ENCODE data around the gene JDP2. TPM values are rescaled to one million over a fixed set of nuclear protein-coding genes. Genes with fewer than 3 reads are reported as not detected.

JDP2 gene
- total and polyA plus RNA-seq, 9 donors, result 45.0 to 63.2 (median 56.7) TPM

- 73% methylated on average over 7 of the region's 8 CpGs for WGBS (ENCODE audit: insufficient coverage)
- Histone ChIP-seq H3K36me3 (ENCODE audit: control insufficient read depth, insufficient read depth, low read length) (peaks cover 70% of the 10 kb centered on the region), H3K4me3 (ENCODE audit: low read length) (no peak overlapping the region), H3K4me1 (ENCODE audit: control insufficient read depth, insufficient read depth, low read length) (peaks cover 34% of the 10 kb centered on the region), H3K27ac (ENCODE audit: low read length) (no peak overlapping the region), H3K27me3 (ENCODE audit: control insufficient read depth, insufficient read depth, low read length) (no peaks in the 10 kb centered on the region), H3K9me3 (replicated peaks; ENCODE audit: control insufficient read depth, low read depth, low read length) (no peaks in the 10 kb centered on the region)
- DNase-seq, result no peak
Measured at GRCh38 chr14:75442642-75443041, 14.8 kb downstream of the JDP2 start.

DNA sequence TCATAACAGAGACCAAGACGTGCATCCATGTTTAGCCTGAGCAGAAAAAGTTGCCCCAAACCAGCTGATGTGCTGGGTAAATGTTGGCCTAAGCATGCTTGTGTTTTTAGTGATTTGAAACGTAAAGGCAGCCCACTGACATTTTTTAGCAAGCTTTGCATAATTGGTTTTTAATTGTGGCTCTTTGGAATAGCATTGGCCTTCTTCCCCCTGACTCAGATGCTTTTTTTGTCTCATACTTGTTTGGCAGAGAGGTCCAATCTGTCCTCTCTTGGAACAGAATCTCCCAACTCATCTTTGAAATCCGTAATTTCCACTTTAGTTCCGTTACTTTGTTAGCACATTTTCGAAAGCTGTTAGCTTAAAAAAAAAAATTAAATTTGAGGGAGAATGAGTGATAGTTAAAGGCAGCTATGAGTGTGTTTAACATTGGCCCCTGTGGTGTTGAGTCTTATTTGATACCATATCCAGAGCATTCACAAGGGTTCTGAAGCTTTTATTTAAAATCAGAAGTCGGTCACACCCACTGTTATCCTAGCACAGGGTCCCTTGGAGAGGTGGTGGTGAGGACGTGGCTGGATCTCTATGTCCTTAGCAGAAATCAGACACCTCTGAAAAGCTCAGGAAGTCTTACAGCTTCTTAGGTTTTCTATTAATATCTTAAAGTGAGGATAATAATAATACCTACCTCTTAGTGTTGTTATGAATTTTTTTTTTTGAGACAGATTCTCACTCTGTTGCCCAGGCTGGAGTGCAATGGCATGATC, 15.6 kb downstream of the JDP2 start:
- H3K27ac ChIP-seq (ENCODE audit: low read length), result no peak overlapping the region
- no CpG with 5 or more reads among the region's 7 CpGs for WGBS (ENCODE audit: insufficient coverage)
- peaks cover 65% of the 10 kb centered on the region for H3K36me3 ChIP-seq (ENCODE audit: control insufficient read depth, insufficient read depth, low read length)
- DNase-seq, result peak; percentile 29
- no peaks in the 10 kb centered on the region for H3K27me3 ChIP-seq (ENCODE audit: control insufficient read depth, insufficient read depth, low read length)
- H3K4me1 ChIP-seq (ENCODE audit: control insufficient read depth, insufficient read depth, low read length), result peaks cover 28% of the 10 kb centered on the region
- no peak overlapping the region for H3K4me3 ChIP-seq (ENCODE audit: low read length)
- H3K9me3 ChIP-seq (replicated peaks; ENCODE audit: control insufficient read depth, low read depth, low read length), result no peaks in the 10 kb centered on the region

GRCh38 chr14:75445236-75445635, 17.4 kb downstream of the JDP2 start:
- Histone ChIP-seq H3K27me3 (ENCODE audit: control insufficient read depth, insufficient read depth, low read length) (no peaks in the 10 kb centered on the region), H3K4me3 (ENCODE audit: low read length) (no peak overlapping the region), H3K4me1 (ENCODE audit: control insufficient read depth, insufficient read depth, low read length) (peaks cover 31% of the 10 kb centered on the region), H3K36me3 (ENCODE audit: control insufficient read depth, insufficient read depth, low read length) (peaks cover 55% of the 10 kb centered on the region), H3K27ac (ENCODE audit: low read length) (no peak overlapping the region), H3K9me3 (replicated peaks; ENCODE audit: control insufficient read depth, low read depth, low read length) (no peaks in the 10 kb centered on the region)
- no peak for DNase-seq
- WGBS (ENCODE audit: insufficient coverage), result 97% methylated on average over 3 of the region's 6 CpGs

DNA sequence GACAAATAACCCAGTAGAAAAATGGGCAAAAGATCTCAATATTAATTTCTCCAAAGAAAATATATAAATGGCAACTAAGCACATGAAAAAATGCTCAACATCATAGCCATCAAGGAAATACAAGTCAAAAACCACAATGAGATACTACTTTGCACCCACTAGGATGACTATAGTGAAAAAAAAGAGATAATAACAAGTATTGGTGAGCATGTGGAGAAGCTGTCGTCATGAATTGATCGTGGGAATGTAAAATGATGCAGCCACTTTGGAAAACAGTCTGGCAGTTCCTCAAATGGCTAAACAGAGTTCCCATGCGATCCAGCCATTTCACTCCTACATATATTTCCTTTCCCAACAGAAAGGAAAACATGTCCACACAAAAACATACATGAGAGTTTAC, 18.1 kb downstream of the JDP2 start:
- peaks cover 33% of the 10 kb centered on the region for H3K4me1 ChIP-seq (ENCODE audit: control insufficient read depth, insufficient read depth, low read length)
- H3K36me3 ChIP-seq (ENCODE audit: control insufficient read depth, insufficient read depth, low read length), result peaks cover 52% of the 10 kb centered on the region
- WGBS (ENCODE audit: insufficient coverage), result no CpG with 5 or more reads among the region's 3 CpGs
- no peak for DNase-seq
- no peak overlapping the region for H3K27ac ChIP-seq (ENCODE audit: low read length)
- no peak overlapping the region for H3K4me3 ChIP-seq (ENCODE audit: low read length)
- H3K27me3 ChIP-seq (ENCODE audit: control insufficient read depth, insufficient read depth, low read length), result no peaks in the 10 kb centered on the region
- H3K9me3 ChIP-seq (replicated peaks; ENCODE audit: control insufficient read depth, low read depth, low read length), result no peaks in the 10 kb centered on the region

DNA sequence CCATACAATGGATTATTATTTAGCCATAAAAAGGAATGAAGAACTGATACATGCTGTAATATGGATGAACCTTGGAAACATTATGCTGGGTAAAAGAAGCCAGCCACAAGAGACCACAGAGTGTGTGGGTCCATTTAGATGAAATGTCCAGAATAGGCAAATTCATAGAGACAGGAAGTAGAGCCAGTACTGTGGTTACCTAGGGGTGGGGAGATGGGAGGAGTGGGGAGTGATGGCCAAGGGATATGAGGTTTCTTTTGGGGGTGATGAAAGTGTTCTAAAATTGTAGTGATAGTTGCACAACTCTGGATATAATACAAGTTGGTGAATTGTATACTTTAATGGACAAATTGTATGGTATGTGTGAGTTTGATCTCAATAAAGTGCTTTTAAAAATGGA, 18.6 kb downstream of the JDP2 start:
- Histone ChIP-seq H3K9me3 (replicated peaks; ENCODE audit: control insufficient read depth, low read depth, low read length) (no peaks in the 10 kb centered on the region), H3K27me3 (ENCODE audit: control insufficient read depth, insufficient read depth, low read length) (no peaks in the 10 kb centered on the region), H3K36me3 (ENCODE audit: control insufficient read depth, insufficient read depth, low read length) (peaks cover 53% of the 10 kb centered on the region), H3K4me3 (ENCODE audit: low read length) (no peak overlapping the region), H3K4me1 (ENCODE audit: control insufficient read depth, insufficient read depth, low read length) (peaks cover 33% of the 10 kb centered on the region), H3K27ac (ENCODE audit: low read length) (no peak overlapping the region)
- DNase-seq, result no peak

GRCh38 chr14:75448209-75448608, 20.4 kb downstream of the JDP2 start:
- no peak overlapping the region for H3K27ac ChIP-seq (ENCODE audit: low read length)
- H3K9me3 ChIP-seq (replicated peaks; ENCODE audit: control insufficient read depth, low read depth, low read length), result no peaks in the 10 kb centered on the region
- H3K27me3 ChIP-seq (ENCODE audit: control insufficient read depth, insufficient read depth, low read length), result no peaks in the 10 kb centered on the region
- no peak overlapping the region for H3K4me3 ChIP-seq (ENCODE audit: low read length)
- H3K4me1 ChIP-seq (ENCODE audit: control insufficient read depth, insufficient read depth, low read length), result peaks cover 43% of the 10 kb centered on the region
- WGBS (ENCODE audit: insufficient coverage), result 90% methylated on average over 1 of the region's 1 CpG
- DNase-seq, result no peak
- H3K36me3 ChIP-seq (ENCODE audit: control insufficient read depth, insufficient read depth, low read length), result peaks cover 41% of the 10 kb centered on the region

DNA sequence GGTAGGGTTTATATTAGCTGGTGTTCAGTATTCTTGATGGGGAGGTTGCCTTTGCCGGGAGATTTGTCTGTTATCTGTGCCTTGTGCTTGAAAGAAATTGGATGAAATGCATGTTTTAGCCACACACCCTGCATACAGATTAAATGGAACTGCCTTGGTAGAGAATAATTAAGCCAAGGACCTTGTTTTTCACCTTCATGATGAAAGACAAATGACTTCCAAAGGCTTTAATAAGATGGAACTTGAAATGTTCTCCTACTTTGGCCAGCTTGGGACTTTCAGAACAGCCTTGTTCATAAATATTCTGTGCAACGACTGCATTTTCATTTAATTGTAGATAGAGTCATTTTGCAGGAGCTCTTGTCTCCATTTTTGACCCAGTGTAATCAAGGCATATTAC, 21.2 kb downstream of the JDP2 start:
- Histone ChIP-seq H3K27me3 (ENCODE audit: control insufficient read depth, insufficient read depth, low read length) (no peaks in the 10 kb centered on the region), H3K4me1 (ENCODE audit: control insufficient read depth, insufficient read depth, low read length) (peaks cover 51% of the 10 kb centered on the region), H3K36me3 (ENCODE audit: control insufficient read depth, insufficient read depth, low read length) (peaks cover 39% of the 10 kb centered on the region), H3K27ac (ENCODE audit: low read length) (no peak overlapping the region), H3K9me3 (replicated peaks; ENCODE audit: control insufficient read depth, low read depth, low read length) (no peaks in the 10 kb centered on the region), H3K4me3 (ENCODE audit: low read length) (no peak overlapping the region)
- no peak for DNase-seq
- WGBS (ENCODE audit: insufficient coverage), result no CpG with 5 or more reads among the region's 2 CpGs

- Histone ChIP-seq H3K4me1 (ENCODE audit: control insufficient read depth, insufficient read depth, low read length) (peaks cover 56% of the 10 kb centered on the region), H3K36me3 (ENCODE audit: control insufficient read depth, insufficient read depth, low read length) (peaks cover 39% of the 10 kb centered on the region), H3K27me3 (ENCODE audit: control insufficient read depth, insufficient read depth, low read length) (no peaks in the 10 kb centered on the region), H3K4me3 (ENCODE audit: low read length) (no peak overlapping the region), H3K27ac (ENCODE audit: low read length) (peak overlapping the region; percentile 58), H3K9me3 (replicated peaks; ENCODE audit: control insufficient read depth, low read depth, low read length) (no peaks in the 10 kb centered on the region)
- whole genome bisulfite sequencing (ENCODE audit: insufficient coverage), result 14% methylated on average over 1 of the region's 4 CpGs
- peak; percentile 51 for DNase-seq
Measured at GRCh38 chr14:75449696-75450095, 21.9 kb downstream of the JDP2 start.

DNA sequence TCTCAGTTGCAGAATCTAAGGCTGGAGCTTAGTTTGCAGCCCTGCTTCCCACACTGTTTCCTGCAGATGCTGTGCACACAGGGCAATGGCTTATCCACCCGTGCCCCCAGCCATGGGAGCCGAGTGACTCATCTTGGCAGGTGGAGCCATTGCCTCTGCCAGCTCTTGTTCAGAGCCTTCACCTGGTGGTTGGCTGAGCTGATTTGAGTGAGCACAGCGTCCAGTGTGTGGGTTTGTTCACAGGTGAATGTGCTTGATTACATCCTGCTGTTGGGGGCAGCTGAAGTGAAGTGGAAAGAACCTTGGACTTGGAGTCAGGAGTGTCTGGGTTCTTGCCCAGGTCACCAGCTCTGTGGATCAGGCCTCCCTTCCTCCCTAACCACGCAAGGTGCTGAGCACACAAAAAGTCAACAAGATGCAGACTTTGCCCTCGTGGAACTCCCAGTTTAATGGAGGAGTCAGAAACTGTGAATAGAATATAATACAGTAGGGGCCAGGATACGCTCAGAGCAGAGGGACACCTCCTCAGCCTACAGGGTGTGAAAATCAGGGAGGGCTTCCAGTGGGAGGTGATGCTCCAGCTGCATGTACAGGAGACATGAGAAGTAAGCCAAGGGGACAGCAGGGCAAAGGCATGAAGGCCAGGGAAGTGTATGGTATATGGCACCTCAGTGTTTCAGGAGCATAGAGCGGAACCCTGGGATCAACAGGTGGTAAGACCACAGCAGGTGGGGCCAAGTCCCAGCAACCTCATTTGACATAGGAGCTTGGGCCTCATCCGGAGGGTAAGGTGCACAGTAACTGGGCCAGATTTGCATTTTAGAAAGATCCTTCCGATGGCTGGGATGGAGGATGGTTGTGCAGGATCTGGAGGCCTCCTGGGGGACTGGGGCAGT, 22.8 kb downstream of the JDP2 start:
- WGBS (ENCODE audit: insufficient coverage), result 82% methylated on average over 4 of the region's 9 CpGs
- no peak overlapping the region for H3K27ac ChIP-seq (ENCODE audit: low read length)

DNA sequence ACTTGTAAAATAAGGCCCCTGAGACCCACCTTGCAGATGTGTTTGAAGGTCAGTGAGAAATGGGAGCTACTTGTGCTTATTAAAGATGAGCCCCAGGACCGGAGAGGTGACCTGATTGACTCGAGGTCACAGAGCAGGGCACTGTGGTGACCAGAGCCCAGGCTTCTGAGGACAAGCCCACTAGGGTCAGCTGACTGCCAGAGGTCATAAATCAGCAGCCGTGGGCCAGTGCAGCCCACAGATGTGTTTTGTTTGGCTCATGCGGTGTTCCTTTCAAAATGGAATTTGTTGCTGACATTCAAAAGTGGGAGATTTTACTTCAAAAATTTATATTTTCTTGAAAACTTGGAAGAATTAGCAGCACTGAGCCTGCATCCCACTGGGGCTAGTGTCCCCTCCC, 24.5 kb downstream of the JDP2 start:
- Histone ChIP-seq H3K4me3 (ENCODE audit: low read length) (no peak overlapping the region), H3K9me3 (replicated peaks; ENCODE audit: control insufficient read depth, low read depth, low read length) (no peaks in the 10 kb centered on the region), H3K36me3 (ENCODE audit: control insufficient read depth, insufficient read depth, low read length) (peaks cover 40% of the 10 kb centered on the region), H3K27me3 (ENCODE audit: control insufficient read depth, insufficient read depth, low read length) (no peaks in the 10 kb centered on the region), H3K27ac (ENCODE audit: low read length) (peak overlapping the region; percentile 78), H3K4me1 (ENCODE audit: control insufficient read depth, insufficient read depth, low read length) (peaks cover 82% of the 10 kb centered on the region)
- WGBS (ENCODE audit: insufficient coverage), result 36% methylated on average over 2 of the region's 4 CpGs
- DNase-seq, result no peak

More for the DNA sequence above, 22.8 kb downstream of the JDP2 start:
- Histone ChIP-seq H3K4me3 (ENCODE audit: low read length) (no peak overlapping the region), H3K4me1 (ENCODE audit: control insufficient read depth, insufficient read depth, low read length) (peaks cover 65% of the 10 kb centered on the region), H3K36me3 (ENCODE audit: control insufficient read depth, insufficient read depth, low read length) (peaks cover 36% of the 10 kb centered on the region), H3K9me3 (replicated peaks; ENCODE audit: control insufficient read depth, low read depth, low read length) (no peaks in the 10 kb centered on the region), H3K27me3 (ENCODE audit: control insufficient read depth, insufficient read depth, low read length) (no peaks in the 10 kb centered on the region)
- peak; percentile 50 for DNase-seq

Data from muscle of leg (tissue), 11 donors.